Lower leg skin (tissue), 4 donors: ENCODE results near the gene CYSLTR2. TPM values are rescaled to one million over a fixed set of nuclear protein-coding genes. Genes with fewer than 3 reads are reported as not detected.

Source experiments
- DNase-seq, 2 donors: peaks; one replicate each; pipeline ENCODE4 v3.0.0-alpha.2; 2019; ENCODE audit warnings: low spot score in 2 of 2
- H3K4me3 ChIP-seq: fragments of 200-600 bp; sonication (generic); 2 replicates; pipeline ENCODE4 v1.5.1; 2017; ENCODE audit warnings: mild to moderate bottlenecking, low read depth; ENCODE audit not compliant: poor library complexity, severe bottlenecking
- CTCF ChIP-seq, 3 donors: fragments of 450-650 bp; IDR thresholded peaks; one replicate each; pipeline ENCODE4 v1.5.1; 2016; ENCODE audit warnings: antibody characterized with exemption in 3 of 3, mild to moderate bottlenecking in 3 of 3, moderate library complexity in 2 of 3
- POLR2A ChIP-seq, 2 donors: fragments of 450-650 bp; IDR thresholded peaks; one replicate each; pipeline ENCODE4 v1.6.1; 2016 to 2017; ENCODE audit warnings: antibody characterized with exemption in 2 of 2, mild to moderate bottlenecking in 1 of 2, moderate library complexity in 1 of 2
- WGBS, 2 donors: methylation state at CpG; one replicate each; pipeline ENCODE4 v1.1.5; 2018; 5-methylcytosine and 5-hydroxymethylcytosine counted together
- intact Hi-C: fragments of 100-400 bp; cut with DNase I; formaldehyde crosslinking; loops from one replicate; pipeline ENCODE4 v1.15.0; 2023; ENCODE audit warnings: low total_unique reads
- total RNA-seq, 4 donors: library from RNA; depleted of rRNA; stranded (reverse); fragments of >200 nt; gene quantifications; one replicate each; pipeline ENCODE4 v1.1.0, GENCODE V29; 2016

The CYSLTR2 gene
- total RNA-seq, 4 donors from 2014 or later, result 0.30 to 2.2 (median 1.4) TPM

- WGBS, 2 donors, result 54 to 69% methylated on average over 6 of the region's 6 CpGs
- TF ChIP-seq CTCF (IDR thresholded peaks at IDR 0.05) (no peak), POLR2A (IDR thresholded peaks at IDR 0.05) (no peak)
- H3K4me3 ChIP-seq, result no peak overlapping the region
- no peak for DNase-seq
- intact Hi-C loops, result loop anchor here (10.0 kb wide), 1 partner anchor 136 kb away; no protein-coding TSS in a partner anchor
Measured at GRCh38 chr13:48731001-48731658, 77.4 kb downstream of the CYSLTR2 start.

- H3K4me3 ChIP-seq, result no peak overlapping the region
- TF ChIP-seq CTCF (IDR thresholded peaks at IDR 0.05), result no peak
- no peak for TF ChIP-seq POLR2A (IDR thresholded peaks at IDR 0.05)
- 32 to 51% methylated on average over 16 of the region's 16 CpGs for WGBS, 2 donors
- intact Hi-C loops, result loop anchor here (10.0 kb wide), 1 partner anchor 137 kb away; no protein-coding TSS in a partner anchor
- no peak for DNase-seq
Measured at GRCh38 chr13:48731957-48732569, 78.3 kb downstream of the CYSLTR2 start.

- H3K4me3 ChIP-seq, result no peak overlapping the region
- 90 to 91% methylated on average over 5 of the region's 5 CpGs for WGBS, 2 donors
- TF ChIP-seq POLR2A (IDR thresholded peaks at IDR 0.05) (no peak), CTCF (IDR thresholded peaks at IDR 0.05) (no peak)
- DNase-seq, result no peak
- intact Hi-C loops, result loop anchor here (10.0 kb wide), 1 partner anchor 139 kb away; no protein-coding TSS in a partner anchor
Measured at GRCh38 chr13:48733739-48734335, 80.1 kb downstream of the CYSLTR2 start.

GRCh38 chr13:48735571-48735970, 81.8 kb downstream of the CYSLTR2 start:
- 49 to 57% methylated on average over 3 of the region's 3 CpGs for WGBS, 2 donors
- intact Hi-C loops, result loop anchor here (10.0 kb wide), 1 partner anchor 141 kb away; no protein-coding TSS in a partner anchor
- no peak for DNase-seq
- TF ChIP-seq CTCF (IDR thresholded peaks at IDR 0.05) (no peak), POLR2A (IDR thresholded peaks at IDR 0.05) (no peak)
- no peak overlapping the region for H3K4me3 ChIP-seq

GRCh38 chr13:48737689-48738088, 84.0 kb downstream of the CYSLTR2 start:
- 94 to 98% methylated on average over 1 of the region's 1 CpG for WGBS, 2 donors
- intact Hi-C loops, result loop anchor here (10.0 kb wide), 1 partner anchor 143 kb away; no protein-coding TSS in a partner anchor
- H3K4me3 ChIP-seq, result no peak overlapping the region
- no peak for TF ChIP-seq POLR2A (IDR thresholded peaks at IDR 0.05)
- no peak for TF ChIP-seq CTCF (IDR thresholded peaks at IDR 0.05)
- no peak for DNase-seq
